ENCODE measurements around the gene MED13L.

The MED13L gene

GRCh38 chr12:116087399-116087798 is 190.1 kb downstream of the MED13L start:
- intact Hi-C loops (cut with DNase I; ENCODE audit: low total_unique reads) = no loop called here
- H3K9me3 ChIP-seq = no peaks in the 10 kb centered on the region
- no peaks in the 10 kb centered on the region for H3K36me3 ChIP-seq
- no peak for DNase-seq
- no peak overlapping the region for H3K27ac ChIP-seq
- TF ChIP-seq CTCF (IDR thresholded peaks at IDR 0.05) = no peak
- no peak overlapping the region for H3K4me3 ChIP-seq
- no peaks in the 10 kb centered on the region for H3K27me3 ChIP-seq
- peaks cover 0 to 5% (median 0%) of the 10 kb centered on the region in 4 donors for H3K4me1 ChIP-seq

GRCh38 chr12:116080415-116080814 is 197.1 kb downstream of the MED13L start:
- Histone ChIP-seq H3K4me1 (peaks cover 0 to 5% (median 0%) of the 10 kb centered on the region in 4 donors), H3K4me3 (no peak overlapping the region), H3K27ac (no peak overlapping the region), H3K9me3 (no peaks in the 10 kb centered on the region), H3K36me3 (no peaks in the 10 kb centered on the region), H3K27me3 (no peaks in the 10 kb centered on the region)
- intact Hi-C loops (cut with DNase I; ENCODE audit: low total_unique reads) = no loop called here
- DNase-seq = no peak
- no peak for TF ChIP-seq CTCF (IDR thresholded peaks at IDR 0.05)

- intact Hi-C loops (cut with DNase I; ENCODE audit: low total_unique reads) = no loop called here
- Histone ChIP-seq H3K4me1 (peaks cover 0 to 5% (median 3%) of the 10 kb centered on the region in 4 donors), H3K9me3 (no peaks in the 10 kb centered on the region), H3K27me3 (no peaks in the 10 kb centered on the region), H3K4me3 (no peak overlapping the region), H3K27ac (no peak overlapping the region), H3K36me3 (no peaks in the 10 kb centered on the region)
- no peak for DNase-seq
- no peak for TF ChIP-seq CTCF (IDR thresholded peaks at IDR 0.05)
Measured at GRCh38 chr12:116078396-116078795, 199.1 kb downstream of the MED13L start.

GRCh38 chr12:116077431-116077830 is 200.1 kb downstream of the MED13L start:
- no peak for DNase-seq
- Histone ChIP-seq H3K9me3 (no peaks in the 10 kb centered on the region), H3K4me1 (peaks cover 0 to 7% (median 3%) of the 10 kb centered on the region in 4 donors), H3K27me3 (no peaks in the 10 kb centered on the region), H3K27ac (no peak overlapping the region), H3K36me3 (no peaks in the 10 kb centered on the region), H3K4me3 (no peak overlapping the region)
- TF ChIP-seq CTCF (IDR thresholded peaks at IDR 0.05) = no peak
- intact Hi-C loops (cut with DNase I; ENCODE audit: low total_unique reads) = no loop called here

GRCh38 chr12:116076399-116076798 is 201.1 kb downstream of the MED13L start:
- no peaks in the 10 kb centered on the region for H3K9me3 ChIP-seq
- no peak overlapping the region for H3K27ac ChIP-seq
- no peaks in the 10 kb centered on the region for H3K36me3 ChIP-seq
- no peak for TF ChIP-seq CTCF (IDR thresholded peaks at IDR 0.05)
- H3K4me1 ChIP-seq = peaks cover 0 to 10% (median 3%) of the 10 kb centered on the region in 4 donors
- intact Hi-C loops (cut with DNase I; ENCODE audit: low total_unique reads) = no loop called here
- DNase-seq = no peak
- no peak overlapping the region for H3K4me3 ChIP-seq
- H3K27me3 ChIP-seq = no peaks in the 10 kb centered on the region

GRCh38 chr12:116074686-116075085 is 202.8 kb downstream of the MED13L start:
- no peak for DNase-seq
- Histone ChIP-seq H3K27me3 (no peaks in the 10 kb centered on the region), H3K4me3 (no peak overlapping the region), H3K9me3 (no peaks in the 10 kb centered on the region), H3K4me1 (peaks cover 0 to 20% (median 6%) of the 10 kb centered on the region in 4 donors), H3K36me3 (no peaks in the 10 kb centered on the region), H3K27ac (no peak overlapping the region)
- intact Hi-C loops (cut with DNase I; ENCODE audit: low total_unique reads) = no loop called here
- TF ChIP-seq CTCF (IDR thresholded peaks at IDR 0.05) = no peak

Data from tibial artery (tissue), 4 donors.